IMR-90 (cell line): ENCODE results near the gene IGF2BP1.

Experiments
- BHLHE40 ChIP-seq: fragments of 150-350 bp; IDR thresholded peaks from 2 replicates; pipeline ENCODE4 v1.6.1; 2016; ENCODE audit warnings: mild to moderate bottlenecking, low read depth, low read length
- CEBPB ChIP-seq: IDR thresholded peaks from 2 replicates; pipeline ENCODE4 v1.6.1; 2012; ENCODE audit warnings: low read depth, low read length, improper control_type of control experiment
- CHD1 ChIP-seq: IDR thresholded peaks from 2 replicates; pipeline ENCODE4 v1.6.1; 2012; ENCODE audit warnings: low read depth, low read length, improper control_type of control experiment
- CTCF ChIP-seq: conservative IDR thresholded peaks from 2 replicates; pipeline ENCODE4 v1.5.1; 2012; ENCODE audit warnings: mild to moderate bottlenecking, low read depth, low read length, improper control_type of control experiment
- ELK1 ChIP-seq: fragments of 150-350 bp; IDR thresholded peaks from 2 replicates; pipeline ENCODE4 v1.6.1; 2016; ENCODE audit warnings: low read depth, mild to moderate bottlenecking, low read length, moderate library complexity, borderline replicate concordance
- MAFK ChIP-seq: IDR thresholded peaks from 2 replicates; pipeline ENCODE4 v1.6.1; 2012; ENCODE audit warnings: low read depth, low read length, improper control_type of control experiment
- POLR2A ChIP-seq: IDR thresholded peaks from 2 replicates; pipeline ENCODE4 v1.6.1; 2012; ENCODE audit warnings: mild to moderate bottlenecking, low read depth, low read length
- RAD21 ChIP-seq: IDR thresholded peaks from 2 replicates; pipeline ENCODE4 v1.6.1; 2012; ENCODE audit warnings: low read length, improper control_type of control experiment
- RCOR1 ChIP-seq: IDR thresholded peaks from 2 replicates; pipeline ENCODE4 v1.6.1; 2012; ENCODE audit warnings: mild to moderate bottlenecking, low read length, improper control_type of control experiment; ENCODE audit not compliant: insufficient replicate concordance
- RFX5 ChIP-seq: IDR thresholded peaks from 2 replicates; pipeline ENCODE4 v1.8.0; 2012; ENCODE audit warnings: low read depth, mild to moderate bottlenecking, low read length, moderate library complexity
- SMC3 ChIP-seq: fragments of 150-350 bp; IDR thresholded peaks from 2 replicates; pipeline ENCODE4 v1.6.1; 2016; ENCODE audit warnings: low read depth, mild to moderate bottlenecking, antibody characterized with exemption, low read length, moderate library complexity
- USF2 ChIP-seq: fragments of 150-350 bp; IDR thresholded peaks from 2 replicates; pipeline ENCODE4 v1.6.1; 2017; ENCODE audit warnings: mild to moderate bottlenecking, antibody characterized with exemption, low read length, low read depth

- no peak for TF ChIP-seq CTCF
- TF ChIP-seq BHLHE40, result no peak
- no peak for TF ChIP-seq POLR2A
- no peak for TF ChIP-seq ELK1
- no peak for TF ChIP-seq RCOR1
- TF ChIP-seq MAFK, result no peak
- TF ChIP-seq SMC3, result no peak
- no peak for TF ChIP-seq RAD21
- no peak for TF ChIP-seq CEBPB
- TF ChIP-seq CHD1, result no peak
- TF ChIP-seq RFX5, result no peak
- no peak for TF ChIP-seq USF2
Observed at GRCh38 chr17:49018116-49018612, 21.0 kb downstream of the IGF2BP1 start.
